GM11168 (cell line): ENCODE results near the gene TSTD1.
"Not testable (repeated sequence)": the region's sequence is repeated elsewhere in the genome, so short reads cannot be mapped to it uniquely, and the experiment has no call there.

Experiments
- in situ Hi-C: fragments of 300-500 bp; cut with MboI; formaldehyde crosslinking; loops from one replicate; pipeline ENCODE4 v1.12.0; 2022; ENCODE audit warnings: low sequenced_read_pairs; ENCODE audit not compliant: unreplicated experiment

Gene TSTD1

DNA sequence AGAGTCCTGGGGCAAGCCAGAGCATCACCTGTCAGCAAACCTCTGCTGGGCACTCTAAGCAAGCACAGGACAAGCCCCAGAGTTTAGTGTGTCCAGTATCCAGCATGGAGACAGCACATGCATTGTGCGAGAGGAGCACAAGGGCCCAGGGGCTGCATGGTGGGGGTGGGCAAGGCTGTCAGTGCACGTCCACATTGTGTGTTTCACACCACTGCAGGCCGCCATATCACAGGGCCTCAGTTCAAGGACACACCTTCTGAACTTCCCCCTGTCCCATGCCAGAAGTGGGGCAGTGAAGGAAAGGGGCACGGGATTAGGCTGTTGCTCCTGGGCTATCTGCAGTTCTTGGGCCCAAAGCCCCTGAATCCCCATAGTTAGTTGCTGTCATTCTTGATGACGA lies 782 bp upstream of the TSTD1 start:
- in situ Hi-C loops: no loop called here

DNA sequence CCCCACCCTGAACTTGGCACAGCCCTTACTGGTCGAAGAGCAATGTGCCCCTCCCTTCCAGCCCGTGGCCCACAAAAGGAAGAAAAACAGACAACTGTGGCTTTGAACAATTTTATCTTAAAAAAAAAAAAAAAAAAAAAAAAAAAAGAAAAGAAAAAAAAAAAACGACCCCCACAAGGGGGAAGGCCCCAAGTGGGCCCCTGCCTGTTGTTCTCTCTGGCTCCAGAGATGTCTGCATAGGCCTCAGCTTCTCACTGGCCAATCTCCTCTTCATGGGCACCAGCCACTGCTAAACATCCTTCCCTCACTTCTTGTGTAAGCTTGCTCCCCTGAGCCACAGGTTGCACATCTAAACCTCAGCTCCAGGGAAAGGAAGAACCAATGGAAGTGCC lies 386 bp upstream of the TSTD1 start:
- in situ Hi-C loops: no loop called here

DNA sequence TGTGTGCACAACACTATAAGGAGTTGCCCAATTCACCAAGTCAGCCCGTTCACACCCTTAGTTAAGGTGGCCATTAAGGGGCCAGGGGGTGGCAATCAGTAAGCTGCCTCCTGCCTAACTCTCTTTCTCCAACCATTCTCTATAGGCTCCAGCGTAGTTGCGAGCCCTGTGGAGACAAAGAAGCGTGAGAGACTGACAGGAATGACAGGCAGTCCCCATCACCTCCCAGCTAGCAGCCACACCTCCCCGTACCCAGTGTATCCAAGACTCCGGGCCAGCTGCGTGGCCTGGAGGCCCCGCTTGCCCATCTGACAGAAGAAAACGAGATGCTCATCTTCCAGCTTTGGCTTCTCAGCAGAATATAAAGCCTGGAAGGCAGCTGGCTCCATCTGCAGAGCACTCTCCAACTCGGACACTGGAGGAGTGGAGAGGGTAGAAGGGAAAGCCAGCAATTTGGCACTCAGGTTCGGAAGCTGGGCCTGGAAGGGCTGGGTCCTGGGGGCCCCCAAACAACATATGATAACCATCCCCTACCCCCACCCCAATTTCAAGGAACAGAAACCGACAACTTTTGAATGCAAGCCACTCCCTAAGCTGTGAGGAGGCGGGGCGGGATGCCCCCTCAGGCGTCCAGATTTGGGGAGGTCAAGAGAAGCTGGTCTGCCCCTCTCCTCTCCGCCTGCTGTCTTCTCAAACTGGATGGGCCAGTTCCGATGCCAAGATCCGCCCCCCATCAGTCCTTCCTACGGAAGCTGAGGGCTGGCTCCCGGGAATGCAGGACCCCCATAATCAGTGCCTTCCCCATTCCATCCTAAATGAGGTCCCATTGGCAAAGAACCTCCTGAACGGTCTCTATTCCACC lies 872 bp downstream of the TSTD1 start:
- in situ Hi-C loops: no loop called here

DNA sequence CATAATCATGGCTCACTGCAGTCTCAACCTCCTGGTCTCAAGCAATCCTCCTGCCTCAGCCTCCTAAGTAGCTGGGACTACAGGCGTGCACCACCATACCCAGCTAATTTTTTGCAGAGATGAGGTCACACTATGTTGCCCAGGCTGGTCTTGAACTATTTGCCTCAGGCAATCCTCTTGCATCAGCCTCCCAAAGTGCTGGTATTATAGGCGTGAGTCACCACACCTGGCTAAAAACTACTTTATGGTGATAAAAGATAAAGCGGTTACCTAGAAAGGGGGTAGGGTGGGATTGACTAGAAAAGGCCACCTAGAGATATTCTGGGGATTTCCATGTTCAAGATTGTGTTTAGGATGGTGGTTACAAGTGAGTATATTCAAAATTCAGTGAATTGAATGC lies 5.0 kb downstream of the TSTD1 start:
- in situ Hi-C loops: no loop called here

DNA sequence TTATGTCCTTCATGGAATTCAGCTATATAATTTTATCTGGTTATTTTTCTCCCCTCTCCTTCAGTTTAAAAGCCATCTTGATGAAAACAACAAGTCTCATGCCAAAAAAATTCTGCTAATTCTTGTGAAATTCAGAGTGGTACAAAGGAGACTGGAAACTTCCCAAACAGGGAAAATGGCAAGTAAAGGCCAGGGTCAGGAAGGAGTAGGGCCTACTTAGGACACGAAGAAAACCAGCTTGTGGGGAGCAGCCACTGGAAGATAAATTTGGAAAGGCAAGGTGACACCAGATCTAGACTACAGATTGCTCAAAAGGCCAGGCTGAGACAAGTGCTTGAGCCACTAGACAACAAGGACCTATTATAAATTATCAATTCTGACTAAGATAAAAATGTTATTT lies 6.4 kb downstream of the TSTD1 start:
- in situ Hi-C loops: no loop called here

DNA sequence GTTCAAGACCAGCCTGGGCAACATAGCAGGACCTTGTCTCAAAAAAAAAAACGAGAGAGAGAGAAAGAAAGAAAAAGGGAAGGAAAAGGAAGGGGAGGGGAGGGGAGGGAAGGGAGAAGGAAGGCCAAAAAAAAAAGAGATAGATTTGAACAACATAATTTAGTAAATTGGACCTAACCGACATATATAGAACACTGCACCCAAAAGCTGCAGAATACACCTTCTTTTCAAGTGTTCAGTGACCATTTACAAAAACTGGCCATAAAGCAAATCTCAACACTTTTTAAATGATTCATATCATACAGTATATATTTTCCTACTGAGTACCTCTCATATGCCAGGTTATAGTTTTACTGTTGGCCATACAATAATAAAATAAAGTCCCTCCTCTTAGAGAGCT lies 6.9 kb downstream of the TSTD1 start:
- in situ Hi-C loops: no loop called here

DNA sequence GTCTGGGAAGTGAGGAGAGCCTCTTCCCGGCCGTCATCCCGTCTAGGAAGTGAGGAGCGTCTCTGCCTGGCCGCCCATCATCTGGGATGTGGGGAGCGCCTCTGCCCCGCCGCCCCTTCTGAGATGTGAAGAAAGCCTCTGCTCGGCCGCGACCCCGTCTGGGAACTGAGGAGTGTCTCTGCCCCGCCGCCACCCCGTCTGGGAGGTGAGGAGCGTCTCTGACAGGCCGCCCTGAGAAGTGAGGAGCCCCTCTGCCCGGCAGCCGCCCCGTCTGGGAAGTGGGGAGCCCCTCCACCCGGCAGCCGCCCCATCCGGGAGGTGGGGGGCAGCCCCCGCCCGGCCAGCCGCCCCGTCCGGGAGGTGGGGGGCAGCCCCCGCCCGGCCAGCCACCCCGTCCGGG lies 9.3 kb downstream of the TSTD1 start:
- in situ Hi-C loops: not testable (repeated sequence)

DNA sequence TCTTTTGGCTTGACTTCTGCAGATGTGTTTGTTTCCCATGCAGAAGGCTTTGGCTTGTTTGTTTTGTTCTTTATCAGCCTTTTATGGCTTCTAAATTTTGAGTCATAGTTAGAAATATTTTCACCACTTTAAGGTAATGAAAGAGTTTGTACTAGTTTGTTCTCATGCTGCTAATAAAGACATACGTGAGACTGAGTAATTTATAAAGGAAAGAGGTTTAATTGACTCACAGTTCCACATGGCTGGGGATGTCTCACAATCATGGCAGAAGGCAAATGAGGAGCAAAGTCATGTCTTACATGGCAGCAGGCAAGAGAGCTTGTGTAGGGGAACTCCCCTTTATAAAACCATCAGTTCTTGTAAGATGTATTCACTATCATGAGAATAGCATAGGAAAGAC lies 11.8 kb downstream of the TSTD1 start:
- in situ Hi-C loops: not testable (repeated sequence)

DNA sequence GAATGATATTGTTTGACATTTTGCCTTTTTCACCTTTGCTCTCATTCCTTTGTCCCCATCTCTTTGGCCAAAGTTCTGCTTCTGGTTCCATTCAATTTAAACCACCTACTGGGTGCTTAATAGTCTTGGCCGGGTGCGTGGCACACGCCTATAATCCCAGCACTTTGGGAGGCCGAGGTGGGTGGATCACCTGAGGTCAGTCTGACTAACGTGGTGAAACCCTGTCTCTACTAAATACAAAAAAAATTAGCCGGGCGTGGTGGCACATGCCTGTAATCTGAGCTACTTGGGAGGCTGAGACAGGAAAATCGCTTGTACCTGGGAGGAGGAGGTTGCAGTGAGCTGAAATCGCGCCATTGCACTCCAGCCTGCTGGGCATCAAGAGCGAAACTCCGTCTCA lies 16.3 kb downstream of the TSTD1 start:
- in situ Hi-C loops: not testable (repeated sequence)

DNA sequence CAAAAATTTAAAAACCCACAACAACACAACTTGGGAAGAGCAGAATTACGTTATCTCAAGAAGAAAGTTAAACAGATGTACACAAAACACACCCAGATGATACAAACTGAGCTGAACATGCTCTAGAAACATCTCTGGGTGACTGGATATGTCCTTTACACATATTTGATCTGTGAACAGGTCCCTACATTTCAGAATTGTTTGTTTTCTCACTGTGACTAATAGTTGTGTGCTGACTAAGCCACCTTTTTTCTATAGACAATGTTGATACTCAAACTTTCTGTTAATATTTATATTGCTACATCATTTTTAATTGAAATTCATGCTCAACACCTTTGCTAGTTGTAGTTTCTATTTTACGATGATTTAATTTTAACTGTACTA lies 16.8 kb downstream of the TSTD1 start:
- in situ Hi-C loops: no loop called here

DNA sequence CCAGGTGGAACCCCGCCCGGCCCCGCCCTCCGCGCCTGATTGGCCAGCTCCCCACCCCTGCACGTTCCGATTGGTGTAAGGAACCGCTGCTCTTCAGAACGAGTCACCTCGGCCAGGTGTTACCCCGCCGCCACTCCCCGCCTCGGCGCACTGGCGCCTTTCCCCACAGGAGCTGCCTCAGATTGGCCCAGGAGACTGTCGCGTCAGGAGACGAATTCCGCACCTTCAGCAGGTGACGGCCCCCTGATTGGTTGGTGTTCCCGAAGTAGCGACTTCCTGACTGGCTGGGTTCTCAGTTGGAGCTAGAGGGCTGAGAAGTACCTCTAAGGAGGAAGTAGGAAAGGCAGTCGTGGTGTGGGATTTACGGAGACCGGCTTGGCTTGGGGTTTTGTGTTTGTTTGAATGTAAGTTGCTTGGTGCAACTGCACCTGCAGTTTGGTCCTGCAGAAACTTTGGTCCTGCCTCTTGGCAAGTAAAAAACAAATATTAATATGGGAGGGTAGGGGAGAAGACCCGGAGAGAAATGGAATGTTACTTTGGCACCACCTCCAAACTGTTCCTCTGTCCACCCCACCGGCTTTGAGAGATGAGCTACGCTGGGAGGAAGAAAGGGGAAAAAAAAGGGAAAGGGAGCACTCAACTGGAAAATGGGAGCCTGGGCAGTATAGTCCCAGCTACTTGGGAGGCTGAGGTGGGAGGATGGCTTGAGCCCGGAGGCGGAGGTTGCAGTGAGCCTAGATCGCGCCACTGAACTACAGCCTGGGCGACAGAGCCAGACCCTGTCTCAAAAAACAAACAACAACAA lies 17.4 kb downstream of the TSTD1 start:
- in situ Hi-C loops: no loop called here

DNA sequence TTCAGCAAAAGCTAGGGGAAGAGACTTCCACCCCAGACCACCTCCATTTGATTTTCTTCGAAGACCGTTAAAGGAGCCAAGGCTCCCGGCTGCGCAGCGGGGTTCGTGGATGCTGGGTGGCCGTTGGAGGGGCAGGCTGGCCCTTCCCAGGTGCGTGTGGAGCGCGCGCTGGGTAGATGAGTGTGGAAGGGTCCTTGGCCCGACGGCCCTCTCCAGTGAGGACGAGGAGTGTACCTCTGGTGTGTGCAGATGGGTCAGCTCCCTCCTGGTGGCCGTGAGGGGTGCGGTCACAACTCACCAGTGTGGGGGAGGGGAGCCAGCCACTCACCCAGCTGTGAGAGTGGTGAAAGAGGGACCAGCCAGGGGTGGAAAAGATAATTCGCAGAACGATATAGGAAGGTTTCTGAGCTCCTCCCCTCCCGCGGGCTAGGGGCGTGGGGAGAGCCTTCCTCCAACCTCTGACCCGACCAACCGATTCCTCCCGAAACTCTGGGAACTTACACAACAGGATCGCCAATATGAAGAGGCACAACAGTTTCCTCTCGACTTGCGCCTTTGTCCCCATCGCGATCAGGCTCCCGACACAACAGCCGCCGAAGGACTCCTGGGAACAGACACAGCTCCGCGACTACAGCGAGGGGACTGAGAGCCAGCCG lies 18.1 kb downstream of the TSTD1 start, which contains the start of gene F11R:
Gene F11R (minus strand): TSS at position 644 of the 656 bp plus-strand sequence. CDS start 79 bp downstream, at position 565.
- in situ Hi-C loops: no loop called here

DNA sequence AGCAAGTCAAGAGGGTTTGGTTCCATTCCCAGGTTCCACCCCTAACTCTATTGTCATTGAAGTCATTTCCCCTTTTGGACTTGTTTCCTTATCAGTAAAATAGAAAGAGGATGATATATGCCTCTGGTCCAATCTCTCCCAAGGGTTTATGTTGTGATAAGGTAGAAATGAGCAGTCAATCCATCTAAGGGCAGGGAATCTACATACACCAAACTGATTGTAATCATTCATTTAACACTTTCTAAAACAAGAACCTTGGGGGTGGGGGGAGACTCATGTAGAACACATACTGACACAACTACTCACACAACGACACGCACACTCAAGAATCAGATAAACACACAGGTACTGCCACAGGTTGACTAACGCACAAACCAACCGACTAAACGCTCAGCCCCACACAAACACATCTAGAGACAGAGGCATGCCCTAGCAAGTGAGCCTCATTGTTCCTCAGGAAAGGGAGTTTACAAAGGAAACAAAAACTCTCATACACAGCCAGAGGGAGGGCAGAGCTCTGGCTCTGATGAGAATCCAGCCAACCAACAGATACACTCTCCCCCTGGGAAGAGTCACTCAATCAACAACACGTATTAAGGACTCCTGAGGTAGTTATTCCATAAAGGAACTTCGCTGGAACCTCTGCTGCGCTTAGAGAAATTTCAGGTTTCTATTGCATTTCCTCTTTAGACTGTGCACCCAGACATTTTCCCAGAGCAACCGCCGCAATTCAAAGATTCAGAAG lies 18.8 kb downstream of the TSTD1 start:
- in situ Hi-C loops: no loop called here

DNA sequence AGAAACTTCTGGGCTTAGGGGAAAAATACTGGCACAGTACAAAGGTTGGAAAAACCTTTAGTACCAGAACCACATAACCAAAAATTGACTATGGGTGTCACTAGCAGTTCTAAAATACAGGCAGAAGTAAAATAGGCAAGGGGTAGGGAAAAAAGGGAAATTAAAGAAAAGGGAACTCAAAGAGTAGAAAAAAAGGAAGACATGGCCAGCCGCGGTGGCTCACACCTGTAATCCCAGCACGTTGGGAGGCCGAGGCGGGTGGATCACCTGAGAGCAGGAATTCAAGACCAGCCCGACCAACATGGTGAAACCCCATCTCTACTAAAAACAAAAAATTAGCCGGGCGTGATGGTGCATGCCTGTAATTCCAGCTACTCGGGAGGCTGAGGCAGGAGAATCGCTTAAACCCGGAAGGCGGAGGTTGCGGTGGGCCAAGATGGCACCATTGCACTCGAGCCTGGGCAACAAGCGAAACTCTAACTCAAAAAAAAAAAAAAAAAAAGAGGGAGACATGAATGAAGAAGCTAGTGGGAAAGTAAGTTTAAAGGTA lies 19.6 kb downstream of the TSTD1 start:
- in situ Hi-C loops: not testable (repeated sequence)

DNA sequence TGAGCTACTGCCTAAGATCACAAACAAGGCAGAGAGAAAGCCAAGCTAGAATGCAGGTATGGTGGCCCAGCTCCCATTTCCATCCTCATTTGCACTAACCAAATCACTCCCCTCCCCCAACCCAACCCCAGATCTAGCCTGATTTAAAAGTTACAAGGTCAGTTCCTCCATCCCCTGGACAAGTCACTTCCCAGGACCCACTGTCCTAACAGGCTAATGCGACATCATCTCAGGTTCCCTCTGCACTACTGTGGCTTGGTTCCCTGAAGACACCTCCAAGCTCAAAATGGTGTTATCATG lies 20.2 kb downstream of the TSTD1 start:
- in situ Hi-C loops: no loop called here

DNA sequence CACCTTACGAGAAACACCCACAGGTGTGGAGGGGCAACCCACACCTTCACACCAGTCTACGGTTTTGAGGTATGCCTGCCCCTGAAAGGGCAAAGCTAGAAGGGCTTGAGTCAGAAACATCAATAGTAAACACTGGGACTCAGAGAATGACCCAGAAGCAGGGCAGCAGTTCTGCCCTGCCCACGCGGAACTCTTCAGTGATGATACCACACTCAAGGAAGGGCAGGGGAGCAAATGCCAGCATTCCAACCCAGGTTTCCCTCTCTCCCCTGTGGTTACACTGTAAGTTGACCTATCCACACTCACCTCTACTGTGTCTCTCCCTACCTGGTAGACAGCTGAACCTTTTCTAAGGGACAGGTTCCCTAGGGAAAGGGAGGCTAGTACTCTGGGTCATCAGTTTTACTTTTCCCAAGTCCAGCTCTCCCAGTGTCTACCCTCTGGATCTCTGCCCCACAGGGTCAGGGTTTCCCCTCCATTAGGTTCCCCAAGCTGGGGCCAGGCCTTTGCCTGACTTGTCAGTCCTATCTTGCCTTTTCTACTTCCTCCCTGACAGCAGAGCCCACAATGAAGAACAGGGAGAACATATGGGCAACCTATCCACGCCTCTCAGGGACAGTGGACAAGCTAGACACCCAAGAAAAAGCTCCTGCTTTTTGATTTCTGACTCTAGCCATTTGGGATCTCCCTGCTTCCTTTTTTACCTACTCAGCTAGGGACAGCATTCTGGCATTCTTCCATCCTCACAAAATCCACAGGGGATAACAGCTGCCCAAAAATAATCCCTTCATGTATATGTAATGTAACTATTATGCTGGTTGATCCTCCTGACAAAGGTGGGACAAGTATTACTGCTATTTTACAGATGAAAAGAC lies 20.8 kb downstream of the TSTD1 start:
- in situ Hi-C loops: no loop called here

DNA sequence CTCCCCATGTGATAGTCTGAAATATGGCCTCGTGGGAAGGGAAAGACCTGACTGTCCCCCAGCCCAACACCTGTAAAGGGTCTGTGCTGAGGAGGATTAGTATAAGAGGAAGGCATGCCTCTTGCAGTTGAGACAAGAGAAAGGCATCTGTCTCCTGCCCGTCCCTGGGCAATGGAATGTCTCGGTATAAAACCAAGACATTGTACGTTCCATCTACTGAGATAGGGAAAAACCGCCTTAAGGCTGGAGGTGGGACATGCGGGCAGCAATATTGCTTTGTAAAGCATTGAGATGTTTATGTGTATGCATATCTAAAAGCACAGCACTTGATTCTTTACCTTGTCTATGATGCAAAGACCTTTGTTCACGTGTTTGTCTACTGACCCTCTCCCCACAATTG lies 21.6 kb downstream of the TSTD1 start:
- in situ Hi-C loops: not testable (repeated sequence)

DNA sequence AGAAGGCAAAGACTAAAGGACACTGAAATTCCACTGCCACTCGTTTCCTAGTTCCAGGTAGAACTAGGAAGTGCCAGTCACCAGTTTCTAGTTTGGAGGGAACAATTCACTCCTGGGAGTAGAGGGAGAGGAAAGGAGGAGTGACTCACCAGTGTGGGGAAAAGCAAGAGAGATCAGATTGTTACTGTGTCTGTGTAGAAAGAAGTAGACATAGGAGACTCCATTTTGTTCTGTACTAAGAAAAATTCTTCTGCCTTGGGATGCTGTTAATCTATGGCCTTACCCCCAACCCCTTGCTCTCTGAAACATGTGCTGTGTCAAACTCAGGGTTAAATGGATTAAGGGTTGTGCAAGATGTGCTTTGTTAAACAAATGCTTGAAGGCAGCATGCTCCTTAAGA lies 22.1 kb downstream of the TSTD1 start:
- in situ Hi-C loops: not testable (repeated sequence)

DNA sequence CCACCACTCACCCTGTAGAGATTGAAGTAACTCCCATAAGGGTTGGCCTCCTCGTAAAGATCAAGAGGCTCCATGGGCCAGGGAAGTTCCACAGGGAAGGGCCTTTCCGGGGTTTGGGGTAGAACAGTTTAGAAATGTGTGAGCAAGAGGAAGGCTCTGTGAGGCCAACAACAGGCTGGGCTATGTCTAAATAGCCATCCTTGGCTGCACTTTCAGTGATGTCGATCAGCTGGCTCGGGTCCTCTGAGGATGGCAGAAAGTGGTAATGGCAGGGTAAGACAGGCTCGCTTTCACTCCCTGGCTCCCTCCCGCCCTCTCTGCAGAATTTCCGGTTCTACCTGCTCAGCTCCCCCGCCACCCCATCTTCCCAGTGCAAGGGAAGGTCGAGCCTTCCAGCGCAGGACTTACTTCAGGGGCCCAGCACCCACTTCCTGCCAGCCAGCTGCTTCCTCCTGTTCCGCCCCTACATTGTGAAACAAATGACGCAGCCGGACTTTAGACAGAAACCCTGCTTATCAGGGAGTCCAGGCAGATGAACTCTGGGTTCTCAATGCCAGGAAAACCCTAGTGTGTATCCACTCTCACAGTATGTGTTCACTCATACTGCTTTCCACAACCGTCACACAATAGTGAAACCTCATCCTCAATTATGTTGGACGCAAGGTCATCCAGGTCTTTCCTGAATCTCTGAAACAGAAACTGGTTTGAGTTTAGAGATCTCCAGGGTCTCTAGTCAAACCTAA lies 25.1 kb downstream of the TSTD1 start:
- in situ Hi-C loops: no loop called here
